ENCODE results near the gene FLOT2.
"Not testable (repeated sequence)": the region's sequence is repeated elsewhere in the genome, so short reads cannot be mapped to it uniquely, and the experiment has no call there.

The FLOT2 gene

DNA sequence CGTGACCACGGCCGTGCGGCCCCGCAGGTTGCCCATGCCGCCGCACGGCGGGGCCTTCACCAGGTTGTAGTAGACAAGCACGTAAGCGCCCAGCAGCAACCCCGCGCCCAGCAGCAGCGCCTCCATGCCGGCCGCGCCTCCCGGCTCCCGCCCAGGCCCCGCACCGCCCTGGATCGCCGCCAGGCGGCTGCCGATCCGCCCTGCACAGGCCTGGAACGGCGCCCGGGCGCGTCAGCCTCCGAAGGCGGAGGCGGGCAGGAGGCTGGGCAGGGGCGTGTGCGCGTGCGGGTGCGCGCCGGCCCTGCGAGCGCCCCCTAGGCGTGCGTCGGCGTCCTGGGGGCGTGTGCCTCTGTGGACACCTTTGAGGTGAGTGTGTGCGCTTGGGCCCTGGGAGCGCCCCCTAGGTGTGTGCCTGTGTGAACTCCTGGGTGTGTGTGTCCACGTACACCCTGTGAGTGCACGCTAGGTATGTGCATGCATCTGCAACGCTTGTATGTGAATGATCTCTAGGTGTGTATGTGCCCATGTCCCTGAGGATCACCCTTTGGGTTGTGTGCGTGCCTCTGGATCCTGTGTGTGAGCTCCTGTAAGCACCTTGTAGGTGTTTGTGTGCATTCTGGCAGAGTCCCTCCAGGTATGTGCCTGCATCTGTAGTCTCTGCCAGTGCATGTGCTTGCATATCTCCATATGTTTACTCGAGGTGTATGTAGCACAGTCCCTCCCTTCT, 5.4 kb upstream of the FLOT2 start, which contains the start of gene DHRS13:
DHRS13 (minus strand) TSS at position 261 of the 727 bp plus-strand sequence; CDS start at position 126, 135 bp downstream.
- Histone ChIP-seq H3K27me3 (ENCODE audit: control insufficient read depth, insufficient read depth, low read length) (no peaks in the 10 kb centered on the region), H3K4me1 (ENCODE audit: control insufficient read depth, low read depth, low read length) (peaks cover 6% of the 10 kb centered on the region), H3K9ac (ENCODE audit: low read length) (peak within 1 kb of the TSS; percentile 70), H3K9me3 (ENCODE audit: control insufficient read depth, low read depth, low read length) (no peaks in the 10 kb centered on the region), H3K4me3 (ENCODE audit: low read length) (peak within 1 kb of the TSS; percentile 79), H3K36me3 (ENCODE audit: control insufficient read depth, low read depth, low read length) (peaks cover 24% of the 10 kb centered on the region), H3K27ac (ENCODE audit: low read length) (no peak within 1 kb of the TSS)

DNA sequence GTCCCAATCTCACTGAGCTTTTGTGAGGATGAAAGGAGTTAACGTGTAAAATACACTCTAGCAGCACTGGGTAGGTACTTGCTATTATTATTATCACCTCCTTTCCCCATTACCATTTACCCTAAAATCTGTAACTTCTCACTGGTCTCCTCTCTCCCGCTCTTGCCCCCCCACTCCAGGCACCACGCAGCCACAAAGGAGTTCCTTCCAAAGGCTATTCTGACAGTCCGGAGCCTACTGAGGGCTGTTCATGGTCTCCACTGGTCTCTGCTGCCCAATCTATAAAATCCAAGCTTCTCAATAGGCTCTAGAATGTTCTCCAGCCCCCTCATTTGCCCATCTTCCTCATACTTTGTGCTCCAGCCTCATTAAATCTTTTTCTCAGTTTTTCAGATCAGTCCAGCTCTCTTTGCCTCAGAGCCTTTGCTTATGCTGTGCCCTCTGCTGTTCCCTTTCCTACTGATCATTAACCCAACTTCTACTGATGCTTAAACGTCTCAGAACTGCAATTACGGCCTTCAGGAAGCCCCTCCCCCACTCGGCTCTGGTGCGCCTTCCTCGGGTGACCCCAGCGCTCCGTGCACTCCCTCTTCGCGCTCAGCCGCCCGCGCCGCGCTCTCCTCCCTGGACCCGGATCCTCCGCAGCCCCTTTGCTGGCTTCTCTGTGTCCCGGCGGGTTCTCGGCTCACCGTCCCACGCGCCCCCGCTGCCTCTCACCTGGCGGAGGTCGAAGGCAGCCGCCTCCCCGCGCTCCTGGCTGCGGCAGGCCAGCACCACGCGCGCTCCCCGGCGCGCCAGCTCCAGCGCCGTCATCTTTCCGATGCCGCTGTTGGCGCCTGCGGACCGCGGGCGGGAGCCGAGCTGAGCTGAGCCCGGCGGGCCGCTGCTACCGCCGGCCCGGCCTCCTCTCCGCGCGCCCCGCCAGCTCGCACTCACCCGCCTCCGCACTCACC, 4.6 kb upstream of the FLOT2 start:
- Histone ChIP-seq H3K36me3 (ENCODE audit: control insufficient read depth, low read depth, low read length) (peaks cover 15% of the 10 kb centered on the region), H3K27ac (ENCODE audit: low read length) (no peak overlapping the region), H3K9ac (ENCODE audit: low read length) (peak overlapping the region; percentile 70), H3K27me3 (ENCODE audit: control insufficient read depth, insufficient read depth, low read length) (no peaks in the 10 kb centered on the region), H3K4me1 (ENCODE audit: control insufficient read depth, low read depth, low read length) (peaks cover 6% of the 10 kb centered on the region), H3K9me3 (ENCODE audit: control insufficient read depth, low read depth, low read length) (no peaks in the 10 kb centered on the region), H3K4me3 (ENCODE audit: low read length) (peak overlapping the region; percentile 79)

DNA sequence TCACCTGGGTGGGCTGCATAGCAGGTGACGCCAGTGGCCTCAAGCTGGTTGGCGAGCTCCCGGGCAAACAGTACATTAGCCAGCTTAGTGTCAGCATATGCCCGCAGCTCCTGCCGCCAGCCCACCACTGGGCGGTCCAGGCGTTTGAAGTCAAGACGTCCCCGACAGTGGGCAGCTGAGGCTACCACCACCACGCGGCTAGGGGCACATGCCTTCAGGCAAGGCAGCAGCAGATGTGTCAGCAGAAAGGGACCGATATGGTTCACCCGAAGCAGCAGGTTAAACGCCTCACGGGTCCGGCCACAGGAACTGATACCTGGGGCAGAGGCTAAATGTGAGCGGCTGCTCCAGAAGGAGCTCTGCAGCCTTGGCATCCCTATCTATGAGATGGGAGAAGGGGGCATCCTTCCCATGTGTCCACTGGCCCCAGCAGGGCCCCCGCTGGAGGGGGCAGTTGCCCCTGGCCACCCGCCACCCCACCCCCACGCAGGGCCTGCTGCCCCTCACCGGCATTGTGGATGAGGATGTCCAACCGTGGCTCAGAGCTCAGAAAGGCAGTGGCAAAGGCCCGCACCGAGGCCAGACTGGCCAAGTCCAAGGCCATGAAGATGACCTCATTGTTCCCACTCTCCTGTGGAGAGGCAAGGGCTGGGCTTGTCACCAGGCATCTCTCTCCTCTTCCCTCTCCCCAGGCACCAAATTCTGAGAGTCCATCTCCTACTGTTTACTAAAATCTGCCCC, 3.6 kb upstream of the FLOT2 start:
- Histone ChIP-seq H3K36me3 (ENCODE audit: control insufficient read depth, low read depth, low read length) (peaks cover 5% of the 10 kb centered on the region), H3K27me3 (ENCODE audit: control insufficient read depth, insufficient read depth, low read length) (no peaks in the 10 kb centered on the region), H3K27ac (ENCODE audit: low read length) (no peak overlapping the region), H3K4me3 (ENCODE audit: low read length) (peak overlapping the region; percentile 79), H3K4me1 (ENCODE audit: control insufficient read depth, low read depth, low read length) (peaks cover 10% of the 10 kb centered on the region), H3K9ac (ENCODE audit: low read length) (no peak overlapping the region), H3K9me3 (ENCODE audit: control insufficient read depth, low read depth, low read length) (no peaks in the 10 kb centered on the region)

DNA sequence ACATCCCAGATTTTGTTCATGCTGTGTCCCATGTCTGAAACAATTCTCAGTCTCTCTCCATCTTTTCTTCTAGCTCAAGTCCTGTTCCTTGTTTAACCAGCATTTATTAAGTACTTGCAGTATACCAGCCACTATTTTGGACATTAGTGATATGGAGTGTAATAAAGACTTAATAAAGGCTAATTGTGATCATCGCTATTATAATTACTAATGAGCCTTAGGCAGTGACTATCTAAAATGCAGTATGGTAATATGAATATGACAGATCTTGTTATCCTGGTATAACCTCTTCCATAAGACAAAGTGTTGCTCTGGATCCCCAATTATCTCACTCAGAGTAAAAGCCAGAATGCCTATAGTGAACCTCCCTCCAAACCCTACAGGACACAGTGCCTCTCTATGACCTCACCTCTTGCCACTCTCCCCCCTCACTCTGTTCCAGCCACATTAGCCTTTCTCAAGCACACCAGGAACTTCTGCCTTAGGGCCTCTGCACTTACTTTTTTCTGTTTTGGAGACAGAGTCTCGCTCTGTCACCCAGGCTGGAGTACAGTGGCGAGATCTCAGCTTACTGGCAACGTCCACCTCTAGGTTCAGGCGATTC, 1.8 kb upstream of the FLOT2 start:
- Histone ChIP-seq H3K9ac (ENCODE audit: low read length) (no peak overlapping the region), H3K9me3 (ENCODE audit: control insufficient read depth, low read depth, low read length) (no peaks in the 10 kb centered on the region), H3K4me1 (ENCODE audit: control insufficient read depth, low read depth, low read length) (peaks cover 15% of the 10 kb centered on the region), H3K36me3 (ENCODE audit: control insufficient read depth, low read depth, low read length) (no peaks in the 10 kb centered on the region), H3K27ac (ENCODE audit: low read length) (no peak overlapping the region), H3K27me3 (ENCODE audit: control insufficient read depth, insufficient read depth, low read length) (no peaks in the 10 kb centered on the region), H3K4me3 (ENCODE audit: low read length) (no peak overlapping the region)

DNA sequence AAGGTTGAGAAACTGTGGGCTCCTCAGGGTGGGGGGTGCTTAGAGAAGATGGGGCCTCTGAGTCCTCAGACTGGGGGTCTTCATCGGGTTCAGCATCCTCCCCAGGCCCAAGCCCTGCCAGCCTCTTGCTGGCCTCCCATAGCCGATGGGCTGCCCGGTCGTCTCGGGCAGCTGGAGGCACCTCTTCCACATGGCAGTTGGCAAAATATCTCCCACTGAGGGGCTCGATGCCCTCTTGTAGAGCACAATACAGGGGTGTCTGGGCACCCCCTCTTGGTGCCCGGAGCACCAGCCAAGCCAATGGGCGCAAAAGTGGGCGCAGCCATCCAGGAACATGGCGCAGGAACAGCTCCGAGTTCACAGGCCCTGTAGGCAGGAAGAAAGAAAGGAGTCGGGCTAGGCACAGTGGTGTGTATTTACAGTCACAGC, 1.0 kb upstream of the FLOT2 start:
- H3K9me3 ChIP-seq (ENCODE audit: control insufficient read depth, low read depth, low read length) = no peaks in the 10 kb centered on the region
- H3K4me3 ChIP-seq (ENCODE audit: low read length) = no peak overlapping the region
- peaks cover 15% of the 10 kb centered on the region for H3K4me1 ChIP-seq (ENCODE audit: control insufficient read depth, low read depth, low read length)
- no peaks in the 10 kb centered on the region for H3K27me3 ChIP-seq (ENCODE audit: control insufficient read depth, insufficient read depth, low read length)
- H3K9ac ChIP-seq (ENCODE audit: low read length) = no peak overlapping the region
- H3K36me3 ChIP-seq (ENCODE audit: control insufficient read depth, low read depth, low read length) = no peaks in the 10 kb centered on the region
- no peak overlapping the region for H3K27ac ChIP-seq (ENCODE audit: low read length)

DNA sequence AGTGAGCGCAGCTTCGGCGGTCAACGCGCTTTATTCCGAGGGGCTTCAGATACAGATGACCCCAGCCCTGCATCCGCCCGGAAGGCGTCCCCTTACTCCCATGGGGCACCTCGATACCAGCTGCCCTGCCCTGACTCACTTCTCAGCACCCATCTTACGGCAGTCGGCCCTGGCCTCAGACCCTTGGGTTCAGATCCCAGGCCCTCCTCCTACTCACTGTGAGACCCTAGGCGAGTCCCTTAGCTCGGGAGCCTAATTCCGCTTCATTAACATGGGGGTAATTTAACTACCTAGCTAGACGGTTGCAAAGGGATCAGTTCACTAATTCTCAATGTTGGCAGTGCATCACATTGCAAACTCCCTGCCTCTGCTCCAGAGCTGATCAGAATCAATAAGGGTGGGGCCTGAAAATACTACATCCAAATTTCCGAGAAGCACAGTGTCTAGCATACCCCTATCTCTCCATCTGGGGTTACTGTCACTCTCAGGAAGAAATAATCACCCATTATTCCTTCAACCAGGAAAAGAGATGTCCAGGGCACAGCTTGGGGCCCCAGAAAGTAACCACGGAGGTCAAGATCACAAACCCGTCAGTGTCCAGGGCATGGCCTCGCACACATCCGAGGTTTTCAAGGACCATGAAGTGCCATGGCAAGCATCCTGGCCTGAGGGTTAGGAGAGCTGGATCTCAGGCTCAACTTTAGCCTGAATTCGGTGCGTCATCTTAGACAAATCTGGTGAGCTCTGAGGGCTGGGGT, 415 bp upstream of the FLOT2 start:
- H3K4me1 ChIP-seq (ENCODE audit: control insufficient read depth, low read depth, low read length) = peaks cover 15% of the 10 kb centered on the region
- H3K27me3 ChIP-seq (ENCODE audit: control insufficient read depth, insufficient read depth, low read length) = no peaks in the 10 kb centered on the region
- H3K9ac ChIP-seq (ENCODE audit: low read length) = no peak overlapping the region
- H3K4me3 ChIP-seq (ENCODE audit: low read length) = peak overlapping the region; percentile 84
- H3K27ac ChIP-seq (ENCODE audit: low read length) = no peak overlapping the region
- no peaks in the 10 kb centered on the region for H3K36me3 ChIP-seq (ENCODE audit: control insufficient read depth, low read depth, low read length)
- H3K9me3 ChIP-seq (ENCODE audit: control insufficient read depth, low read depth, low read length) = no peaks in the 10 kb centered on the region

DNA sequence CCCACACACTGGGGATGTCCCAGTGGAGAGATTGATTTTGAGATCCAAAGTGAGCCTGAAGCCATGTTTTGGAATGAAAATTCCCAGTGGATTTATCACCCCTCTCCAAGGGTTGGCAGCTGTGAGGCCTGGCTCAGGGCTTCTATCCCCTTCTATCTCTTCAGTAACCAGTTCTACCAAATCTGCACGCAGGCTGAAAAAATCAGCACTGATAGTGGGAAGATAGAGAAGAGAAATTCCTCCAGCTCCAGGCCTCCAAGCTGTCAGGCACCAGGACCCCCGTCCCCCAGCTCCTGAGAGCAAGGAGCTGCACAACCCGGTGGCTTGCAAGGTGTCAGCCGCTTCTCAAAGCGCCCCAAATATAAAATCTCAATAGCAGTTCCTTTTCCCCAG, 1.0 kb downstream of the FLOT2 start:
- Histone ChIP-seq H3K4me3 (ENCODE audit: low read length) (peak overlapping the region; percentile 84), H3K27me3 (ENCODE audit: control insufficient read depth, insufficient read depth, low read length) (no peaks in the 10 kb centered on the region), H3K4me1 (ENCODE audit: control insufficient read depth, low read depth, low read length) (peaks cover 10% of the 10 kb centered on the region), H3K36me3 (ENCODE audit: control insufficient read depth, low read depth, low read length) (no peaks in the 10 kb centered on the region), H3K9me3 (ENCODE audit: control insufficient read depth, low read depth, low read length) (no peaks in the 10 kb centered on the region), H3K27ac (ENCODE audit: low read length) (no peak overlapping the region), H3K9ac (ENCODE audit: low read length) (peak overlapping the region; percentile 79)

DNA sequence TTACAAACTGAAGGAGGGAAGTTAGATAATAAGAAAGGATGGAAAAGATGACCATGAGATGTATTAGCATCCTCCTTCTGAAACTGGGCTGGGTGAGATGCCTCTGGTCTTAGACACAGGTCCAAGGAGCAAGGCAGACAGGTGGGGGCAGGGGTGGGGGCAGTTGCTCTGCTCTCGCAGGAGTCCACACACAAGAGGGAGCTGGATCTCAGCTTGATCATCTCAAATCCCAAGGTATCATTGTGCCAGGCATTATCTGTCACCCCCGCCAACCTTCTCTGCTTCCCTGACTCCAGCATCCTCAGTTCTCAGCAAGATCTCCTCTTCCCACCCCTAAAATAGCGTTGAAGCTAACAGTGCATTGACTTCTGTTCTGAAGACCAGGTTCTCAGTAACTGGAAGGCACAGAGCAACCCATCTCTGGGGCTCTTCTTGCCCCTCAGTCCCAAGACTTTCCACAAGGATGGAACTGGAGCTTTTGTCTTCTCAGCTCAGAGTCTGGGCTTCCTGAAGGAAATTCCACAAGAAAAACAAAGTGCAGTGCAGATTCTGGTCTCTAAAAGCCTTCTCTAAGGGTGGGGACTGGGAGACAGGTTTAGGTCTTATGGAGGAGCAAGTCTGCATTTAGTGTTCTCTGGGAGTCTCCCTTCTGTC, 1.6 kb downstream of the FLOT2 start:
- H3K4me3 ChIP-seq (ENCODE audit: low read length) = peak overlapping the region; percentile 84
- no peaks in the 10 kb centered on the region for H3K36me3 ChIP-seq (ENCODE audit: control insufficient read depth, low read depth, low read length)
- H3K9ac ChIP-seq (ENCODE audit: low read length) = peak overlapping the region; percentile 79
- peaks cover 9% of the 10 kb centered on the region for H3K4me1 ChIP-seq (ENCODE audit: control insufficient read depth, low read depth, low read length)
- no peak overlapping the region for H3K27ac ChIP-seq (ENCODE audit: low read length)
- no peaks in the 10 kb centered on the region for H3K27me3 ChIP-seq (ENCODE audit: control insufficient read depth, insufficient read depth, low read length)
- no peaks in the 10 kb centered on the region for H3K9me3 ChIP-seq (ENCODE audit: control insufficient read depth, low read depth, low read length)

DNA sequence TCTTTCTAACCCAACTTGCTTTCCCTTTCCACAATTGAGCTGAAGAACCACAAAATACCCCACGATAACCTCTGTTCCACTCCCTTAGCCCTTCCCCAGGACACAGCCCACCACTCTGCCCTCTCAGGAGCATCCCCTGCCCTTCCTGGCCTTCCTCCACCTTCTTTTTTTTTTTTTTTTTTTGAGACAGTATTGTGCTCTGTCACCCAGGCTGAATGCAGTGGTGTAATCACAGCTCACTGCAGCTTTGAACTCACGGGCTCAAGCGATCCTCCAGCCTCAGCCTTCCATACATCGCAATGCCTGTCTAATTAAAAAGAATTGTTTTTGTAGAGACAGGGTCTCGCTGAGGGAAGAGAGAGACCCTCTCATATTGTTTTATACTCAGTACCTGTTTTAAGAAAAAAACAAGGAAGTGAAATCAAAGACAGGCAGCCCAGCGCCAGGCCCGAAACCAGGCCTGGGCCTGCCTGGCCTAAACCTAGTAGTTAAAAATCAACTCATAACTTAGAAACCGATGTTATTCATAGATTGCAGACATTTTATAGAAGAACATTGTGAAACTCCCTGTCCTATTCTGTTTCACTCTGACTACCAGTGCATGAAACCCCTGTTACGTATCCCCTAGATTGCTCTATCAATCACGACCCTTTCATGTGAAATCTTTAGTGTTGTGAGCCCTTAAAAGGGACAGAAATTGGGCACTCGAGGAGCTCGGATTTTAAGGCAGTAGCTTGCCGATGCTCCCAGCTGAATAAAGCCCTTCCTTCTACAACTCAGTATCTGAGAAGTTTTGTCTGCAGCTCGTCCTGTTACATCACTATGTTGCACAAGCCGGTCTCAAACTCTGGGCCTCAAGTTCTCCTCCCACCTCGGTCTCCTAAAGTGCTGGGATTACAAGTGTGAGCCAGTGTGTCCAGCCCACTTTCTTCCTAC, 4.0 kb downstream of the FLOT2 start:
- H3K4me3 ChIP-seq (ENCODE audit: low read length); H3K4me1 ChIP-seq (ENCODE audit: control insufficient read depth, low read depth, low read length); H3K36me3 ChIP-seq (ENCODE audit: control insufficient read depth, low read depth, low read length); H3K27me3 ChIP-seq (ENCODE audit: control insufficient read depth, insufficient read depth, low read length); H3K27ac ChIP-seq (ENCODE audit: low read length); H3K9me3 ChIP-seq (ENCODE audit: control insufficient read depth, low read depth, low read length); H3K9ac ChIP-seq (ENCODE audit: low read length): not testable (repeated sequence)

All from iPS-18a (cell line).